Measurements from ENCODE around the gene LRRC8B. TPM values are rescaled to one million over a fixed set of nuclear protein-coding genes. Genes with fewer than 3 reads are reported as not detected.
A peak's percentile ranks its signal among the peaks of the same experiment; 100 is the strongest.

Gene LRRC8B
- total and polyA plus RNA-seq, 3 donors from 2014 or later = 20.5 to 42.1 (median 29.7) TPM

GRCh38 chr1:89599332-89599630 lies 74.7 kb downstream of the LRRC8B start:
- no peak for DNase-seq
- 91 to 96% methylated on average over 2 of the region's 2 CpGs for WGBS, 2 donors
- H3K27ac ChIP-seq = no peak overlapping the region
- H3K4me1 ChIP-seq = peaks cover 18% of the 10 kb centered on the region
- intact Hi-C loops (cut with DNase I; ENCODE audit: low total_unique reads) = no loop called here
- no peak overlapping the region for H3K4me3 ChIP-seq
- H3K36me3 ChIP-seq (ENCODE audit: low read depth, missing control alignments) = no peaks in the 10 kb centered on the region
- TF ChIP-seq POLR2A (IDR thresholded peaks at IDR 0.05) = no peak
- H3K9me3 ChIP-seq = no peaks in the 10 kb centered on the region
- H3K27me3 ChIP-seq = no peaks in the 10 kb centered on the region

- peaks cover 20% of the 10 kb centered on the region for H3K4me1 ChIP-seq
- intact Hi-C loops (cut with DNase I; ENCODE audit: low total_unique reads) = loop anchor here (10.0 kb wide), 1 partner anchor 116 kb away; no protein-coding TSS in a partner anchor
- no peak overlapping the region for H3K4me3 ChIP-seq
- no peaks in the 10 kb centered on the region for H3K9me3 ChIP-seq
- TF ChIP-seq POLR2A (IDR thresholded peaks at IDR 0.05) = no peak
- no peak for TF ChIP-seq CTCF (IDR thresholded peaks at IDR 0.05)
- no peaks in the 10 kb centered on the region for H3K36me3 ChIP-seq (ENCODE audit: low read depth, missing control alignments)
- WGBS, 2 donors = 93 to 94% methylated on average over 3 of the region's 3 CpGs
- no peak for DNase-seq
- H3K27me3 ChIP-seq = no peaks in the 10 kb centered on the region
- H3K27ac ChIP-seq = no peak overlapping the region
These were observed 76.0 kb downstream of the LRRC8B start for GRCh38 chr1:89600451-89601224.

GRCh38 chr1:89602871-89603404 lies 78.3 kb downstream of the LRRC8B start:
- Histone ChIP-seq H3K4me1 (peaks cover 27% of the 10 kb centered on the region), H3K4me3 (no peak overlapping the region), H3K27ac (peak overlapping the region in 1 of 2 donors; percentile 4), H3K9me3 (no peaks in the 10 kb centered on the region), H3K36me3 (ENCODE audit: low read depth, missing control alignments) (no peaks in the 10 kb centered on the region), H3K27me3 (no peaks in the 10 kb centered on the region)
- intact Hi-C loops (cut with DNase I; ENCODE audit: low total_unique reads) = loop anchor here (10.0 kb wide), 1 partner anchor 118 kb away; no protein-coding TSS in a partner anchor
- peak; percentile 54 for DNase-seq
- TF ChIP-seq POLR2A (IDR thresholded peaks at IDR 0.05) (no peak), CTCF (IDR thresholded peaks at IDR 0.05) (no peak)
- 31 to 56% methylated on average over 6 of the region's 6 CpGs for WGBS, 2 donors

- TF ChIP-seq CTCF (IDR thresholded peaks at IDR 0.05) = no peak
- no peak for TF ChIP-seq POLR2A (IDR thresholded peaks at IDR 0.05)
- no peak for DNase-seq
- no peak overlapping the region for H3K4me3 ChIP-seq
- no peaks in the 10 kb centered on the region for H3K9me3 ChIP-seq
- H3K27ac ChIP-seq = no peak overlapping the region
- intact Hi-C loops (cut with DNase I; ENCODE audit: low total_unique reads) = loop anchor here (10.0 kb wide), 1 partner anchor 119 kb away; no protein-coding TSS in a partner anchor
- WGBS, 2 donors = 52 to 63% methylated on average over 3 to 4 of the region's 4 CpGs
- no peaks in the 10 kb centered on the region for H3K36me3 ChIP-seq (ENCODE audit: low read depth, missing control alignments)
- peaks cover 33% of the 10 kb centered on the region for H3K4me1 ChIP-seq
- no peaks in the 10 kb centered on the region for H3K27me3 ChIP-seq
These were observed 79.2 kb downstream of the LRRC8B start for GRCh38 chr1:89603651-89604413.

GRCh38 chr1:89604414-89604735 lies 79.7 kb downstream of the LRRC8B start:
- H3K4me1 ChIP-seq = peaks cover 36% of the 10 kb centered on the region
- 76 to 78% methylated on average over 2 to 3 of the region's 3 CpGs for WGBS, 2 donors
- no peak for TF ChIP-seq CTCF (IDR thresholded peaks at IDR 0.05)
- no peak overlapping the region for H3K4me3 ChIP-seq
- no peaks in the 10 kb centered on the region for H3K27me3 ChIP-seq
- intact Hi-C loops (cut with DNase I; ENCODE audit: low total_unique reads) = loop anchor here (10.0 kb wide), 1 partner anchor 120 kb away; no protein-coding TSS in a partner anchor
- DNase-seq = no peak
- H3K9me3 ChIP-seq = no peaks in the 10 kb centered on the region
- H3K36me3 ChIP-seq (ENCODE audit: low read depth, missing control alignments) = no peaks in the 10 kb centered on the region
- no peak overlapping the region for H3K27ac ChIP-seq

All from testis (tissue), 3 donors.